Right lobe of liver (tissue), 6 donors: Measurements from ENCODE around the gene TMEM178A. TPM values are rescaled to one million over a fixed set of nuclear protein-coding genes. Genes with fewer than 3 reads are reported as not detected.

Experiments used
- ATAC-seq, 4 donors: fragments of 200-7000 bp; cut with Tn5 transposase; one replicate each; pipeline ENCODE4 v1.9.1; 2020; ENCODE audit warnings: mild to moderate bottlenecking in 4 of 4, moderate library complexity in 4 of 4
- DNase-seq, 3 donors: peaks; one replicate each; pipeline ENCODE4 v3.0.0-alpha.2; 2020
- H3K27ac ChIP-seq, 3 donors: fragments of 200-600 bp; one replicate each; pipeline ENCODE4 v1.8.0; 2022
- H3K27me3 ChIP-seq, 2 donors: fragments of 200-600 bp; one replicate each; pipeline ENCODE4 v1.8.0; 2022
- H3K36me3 ChIP-seq, 4 donors: fragments of 200-600 bp; sonication (generic) in 1 of 4; one replicate each; pipeline versions ENCODE4 v1.5.1 to v1.8.0; 2017 to 2022; ENCODE audit warnings: control low read depth in 1 of 4
- H3K4me1 ChIP-seq, 4 donors: fragments of 200-600 bp; sonication (generic) in 1 of 4; one replicate each; pipeline versions ENCODE4 v1.5.1 to v1.8.0; 2017 to 2022; ENCODE audit warnings: control low read depth in 1 of 4
- H3K4me3 ChIP-seq, 3 donors: fragments of 200-600 bp; one replicate each; pipeline ENCODE4 v1.8.0; 2022
- H3K9me3 ChIP-seq, 4 donors: fragments of 200-600 bp; sonication (generic) in 1 of 4; one replicate each; pipeline versions ENCODE4 v1.5.1 to v1.8.0; 2017 to 2022; ENCODE audit warnings: control low read depth in 1 of 4
- CTCF ChIP-seq, 4 donors: fragments of 200-600 bp in 3 of 4; fragments of 450-650 bp in 1 of 4; IDR thresholded peaks; one replicate each; pipeline versions ENCODE4 v1.5.1 to v1.8.0; 2016 to 2022; ENCODE audit warnings: antibody characterized with exemption in 4 of 4, mild to moderate bottlenecking in 2 of 4
- POLR2A ChIP-seq: fragments of 450-650 bp; IDR thresholded peaks from one replicate; pipeline ENCODE4 v1.6.1; 2017; ENCODE audit warnings: antibody characterized with exemption, mild to moderate bottlenecking
- WGBS: methylation state at CpG from one replicate; pipeline ENCODE4 v1.1.6; 2018; ENCODE audit warnings: low coverage, low lambda C conversion rate; ENCODE audit not compliant: insufficient coverage; ENCODE audit errors: missing lambda C conversion rate; 5-methylcytosine and 5-hydroxymethylcytosine counted together
- intact Hi-C, 2 donors: fragments of 100-400 bp; cut with DNase I; formaldehyde crosslinking; loops; one replicate each; pipeline versions ENCODE4 v1.11.2 to v1.14.1; 2022
- total RNA-seq, 6 experiments: library from RNA; depleted of rRNA in 2 of 6; stranded (reverse); fragments of >200 nt in 2 of 6; fragmentation: NEBNext Ultra II Directional in 3 of 6; extraction: Animal tissue kit (Norgen Biotek cat#: 25700) in 3 of 6; gene quantifications; one replicate each; pipeline versions ENCODE4 v1.1.0 to v1.2.4, GENCODE V29; 2016 to 2023
- donor health status: DM: no; HTN: yes; CAD: no.
- donor health status: DM: no; HTN: no; CAD: no.
- donor health status: DM: no; HTN: no; CAD: no.
- donor health status: DM: no; HTN: yes; CAD: no.
- donor health status: DM: no; HTN: yes; CAD: no.

TMEM178A gene
- total RNA-seq, 6 experiments from 2014 or later, result 0.25 to 1.7 (median 1.4) TPM; not detected in 1

- Histone ChIP-seq H3K36me3 (peaks cover 0 to 7% (median 0%) of the 10 kb centered on the region in 4 donors), H3K9me3 (no peaks in the 10 kb centered on the region), H3K4me3 (no peak overlapping the region), H3K27me3 (no peaks in the 10 kb centered on the region), H3K4me1 (no peaks in the 10 kb centered on the region), H3K27ac (no peak overlapping the region)
- ATAC-seq (peak in 2 of 4 donors; percentile 10 to 12), DNase-seq (no peak)
- intact Hi-C loops, result no loop called here
- WGBS, result no CpG with 5 or more reads among the region's 1 CpG
- no peak for TF ChIP-seq CTCF (IDR thresholded peaks at IDR 0.05)
- TF ChIP-seq POLR2A, result no peak
Measured at GRCh38 chr2:39732482-39732881, 66.8 kb downstream of the TMEM178A start.

- H3K27me3 ChIP-seq, result no peaks in the 10 kb centered on the region
- TF ChIP-seq CTCF (IDR thresholded peaks at IDR 0.05) (no peak), POLR2A (no peak)
- H3K4me3 ChIP-seq, result no peak overlapping the region
- 95% methylated on average over 7 of the region's 10 CpGs for WGBS
- DNase-seq (no peak), ATAC-seq (no peak)
- H3K36me3 ChIP-seq, result peaks cover 0 to 7% (median 0%) of the 10 kb centered on the region in 4 donors
- intact Hi-C loops, result no loop called here
- H3K9me3 ChIP-seq, result no peaks in the 10 kb centered on the region
- H3K27ac ChIP-seq, result no peak overlapping the region
- H3K4me1 ChIP-seq, result no peaks in the 10 kb centered on the region
Measured at GRCh38 chr2:39733070-39733674, 67.5 kb downstream of the TMEM178A start.

- Histone ChIP-seq H3K36me3 (peaks cover 0 to 7% (median 2%) of the 10 kb centered on the region in 4 donors), H3K4me3 (no peak overlapping the region), H3K4me1 (no peaks in the 10 kb centered on the region), H3K27ac (no peak overlapping the region), H3K9me3 (no peaks in the 10 kb centered on the region), H3K27me3 (no peaks in the 10 kb centered on the region)
- intact Hi-C loops, result no loop called here
- ATAC-seq, result no peak
- TF ChIP-seq POLR2A (no peak), CTCF (IDR thresholded peaks at IDR 0.05) (no peak)
- no peak for DNase-seq
Measured at GRCh38 chr2:39734445-39734844, 68.7 kb downstream of the TMEM178A start.

GRCh38 chr2:39735648-39736047, 69.9 kb downstream of the TMEM178A start:
- no peaks in the 10 kb centered on the region for H3K9me3 ChIP-seq
- H3K27me3 ChIP-seq, result no peaks in the 10 kb centered on the region
- H3K36me3 ChIP-seq, result peaks cover 0 to 7% (median 2%) of the 10 kb centered on the region in 4 donors
- H3K4me3 ChIP-seq, result no peak overlapping the region
- intact Hi-C loops, result no loop called here
- H3K27ac ChIP-seq, result no peak overlapping the region
- TF ChIP-seq CTCF (IDR thresholded peaks at IDR 0.05) (no peak), POLR2A (no peak)
- no peak for DNase-seq
- H3K4me1 ChIP-seq, result no peaks in the 10 kb centered on the region
- WGBS, result 100% methylated on average over 2 of the region's 3 CpGs
- no peak for ATAC-seq

- H3K36me3 ChIP-seq, result peaks cover 0 to 7% (median 2%) of the 10 kb centered on the region in 4 donors
- H3K4me3 ChIP-seq, result no peak overlapping the region
- ATAC-seq (no peak), DNase-seq (no peak)
- TF ChIP-seq CTCF (IDR thresholded peaks at IDR 0.05) (no peak), POLR2A (no peak)
- no peaks in the 10 kb centered on the region for H3K4me1 ChIP-seq
- intact Hi-C loops, result no loop called here
- no peak overlapping the region for H3K27ac ChIP-seq
- no peaks in the 10 kb centered on the region for H3K9me3 ChIP-seq
- H3K27me3 ChIP-seq, result no peaks in the 10 kb centered on the region
- WGBS, result 77% methylated on average over 3 of the region's 6 CpGs
Measured at GRCh38 chr2:39736640-39737039, 70.9 kb downstream of the TMEM178A start.
